ENCODE results near the gene DAZAP1. TPM values are rescaled to one million over a fixed set of nuclear protein-coding genes. Genes with fewer than 3 reads are reported as not detected.

Gene DAZAP1
- total and polyA plus RNA-seq, 2 of the 4 experiments (the other 2 are of a cell fraction) = 22.0 to 62.8 TPM

DNA sequence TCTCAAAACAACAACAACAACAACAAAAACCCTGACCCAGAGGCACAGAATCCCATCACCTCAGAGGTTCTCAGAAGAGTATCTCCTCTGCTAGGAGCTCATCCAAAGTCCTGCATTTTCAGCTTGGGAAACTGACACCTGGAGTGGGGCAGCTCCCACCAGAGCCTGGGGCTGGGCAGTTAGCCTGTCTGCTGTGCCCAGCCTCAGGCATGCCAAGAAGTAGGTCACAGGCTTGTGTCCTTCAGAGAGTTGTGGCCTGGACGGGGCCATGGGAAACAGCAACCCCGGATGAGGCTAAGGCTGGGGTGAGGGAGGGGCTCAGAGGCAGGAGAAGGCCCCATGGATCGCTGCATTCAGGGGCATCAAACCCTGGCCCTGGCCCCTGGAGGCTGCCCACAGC is 21.6 kb upstream of the DAZAP1 start:
- POLR2A ChIA-PET (ENCODE audit: unreplicated experiment) = no interaction called here
- CTCF ChIA-PET = no interaction called here
- H2AK5ac ChIP-seq (ENCODE audit: low read depth, low read length) = no peak overlapping the region
- H2AFZ ChIP-seq (replicated peaks; ENCODE audit: low read length, poor library complexity) = no peak overlapping the region
- H3K9me1 ChIP-seq (ENCODE audit: insufficient read depth, low read length) = peaks cover 4% of the 10 kb centered on the region; the same call in 1 of the 2 replicates
- H4K5ac ChIP-seq (ENCODE audit: low read depth, low read length) = no peak overlapping the region
- no peaks in the 10 kb centered on the region for H3K9me3 ChIP-seq (ENCODE audit: control insufficient read depth, insufficient read depth, low read length)
- H3K4ac ChIP-seq (ENCODE audit: low read depth, low read length) = no peak overlapping the region
- TF ChIP-seq POLR2A (IDR thresholded peaks at IDR 0.05; ENCODE audit: low read depth, low read length) = no peak
- no peak for TF ChIP-seq MAFK (IDR thresholded peaks at IDR 0.05; ENCODE audit: low read depth, low read length)
- no peak for TF ChIP-seq USF2 (IDR thresholded peaks at IDR 0.05; ENCODE audit: low read depth, low read length)
- TF ChIP-seq, protein P1, sequence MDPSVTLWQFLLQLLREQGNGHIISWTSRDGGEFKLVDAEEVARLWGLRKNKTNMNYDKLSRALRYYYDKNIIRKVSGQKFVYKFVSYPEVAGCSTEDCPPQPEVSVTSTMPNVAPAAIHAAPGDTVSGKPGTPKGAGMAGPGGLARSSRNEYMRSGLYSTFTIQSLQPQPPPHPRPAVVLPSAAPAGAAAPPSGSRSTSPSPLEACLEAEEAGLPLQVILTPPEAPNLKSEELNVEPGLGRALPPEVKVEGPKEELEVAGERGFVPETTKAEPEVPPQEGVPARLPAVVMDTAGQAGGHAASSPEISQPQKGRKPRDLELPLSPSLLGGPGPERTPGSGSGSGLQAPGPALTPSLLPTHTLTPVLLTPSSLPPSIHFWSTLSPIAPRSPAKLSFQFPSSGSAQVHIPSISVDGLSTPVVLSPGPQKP (IDR thresholded peaks at IDR 0.05; ENCODE audit: borderline replicate concordance, low read depth, low read length) = no peak
- TF ChIP-seq CEBPB (IDR thresholded peaks at IDR 0.05; ENCODE audit: low read depth, low read length) = no peak
- H3K9ac ChIP-seq (ENCODE audit: low read depth, low read length) = no peak overlapping the region
- H2AK9ac ChIP-seq (replicated peaks; ENCODE audit: low read depth, low read length, poor library complexity) = peak overlapping the region; percentile 37
- H2BK15ac ChIP-seq (ENCODE audit: low read depth, low read length) = no peak overlapping the region
- H3K4me1 ChIP-seq (ENCODE audit: control insufficient read depth, insufficient read depth, low read length) = no peaks in the 10 kb centered on the region
- no peak overlapping the region for H4K91ac ChIP-seq (ENCODE audit: insufficient read depth, low read depth, low read length)
- intact Hi-C loops (cut with micrococcal nuclease) (no loop called here), dilution Hi-C loops (cut with HindIII; ENCODE audit: low sequenced_read_pairs, unreplicated experiment) (no loop called here), in situ Hi-C loops (cut with MboI; ENCODE audit: low sequenced_read_pairs) (no loop called here)
- BruUV-seq (replicated peaks) = no TSS peak
- H3K27ac ChIP-seq (ENCODE audit: insufficient read depth, low read length) = no peak overlapping the region
- H2BK120ac ChIP-seq (ENCODE audit: low read depth, low read length) = no peak overlapping the region
- no peak overlapping the region for H3K23ac ChIP-seq (ENCODE audit: low read depth, low read length)
- no peak overlapping the region for H3K14ac ChIP-seq (replicated peaks; ENCODE audit: low read depth, low read length)
- H4K8ac ChIP-seq (ENCODE audit: low read depth in 2 of 2, low read length in 2 of 2) = no peak overlapping the region
- no peak overlapping the region for H3K4me3 ChIP-seq (ENCODE audit: insufficient read depth, low read depth, low read length)
- H3K36me3 ChIP-seq (ENCODE audit: control insufficient read depth, insufficient read depth, low read length) = peaks cover 13% of the 10 kb centered on the region
- DNase-seq = no peak
- H3K56ac ChIP-seq (ENCODE audit: extremely low read depth, insufficient read depth, low read length) = no peak overlapping the region
- peaks cover 9 to 47% of the 10 kb centered on the region in 2 experiments; a peak in 3 of 4 replicates for H3K79me1 ChIP-seq (ENCODE audit: low read depth in 1 of 2, low read length in 2 of 2)
- no peak for ATAC-seq (ENCODE audit: low read depth)
- no CpG with 5 or more reads among the region's 3 CpGs for WGBS, 2 experiments (ENCODE audit: extremely low coverage in 2 of 2, insufficient read length in 1 of 2)
- peaks cover 9% of the 10 kb centered on the region for H4K20me1 ChIP-seq (ENCODE audit: insufficient read depth, low read length)
- no peak overlapping the region for H2BK20ac ChIP-seq (ENCODE audit: low read depth, low read length)
- H2BK5ac ChIP-seq (ENCODE audit: low read depth, low read length, poor library complexity, severe bottlenecking) = no peak overlapping the region
- no peak overlapping the region for H3K4me2 ChIP-seq (ENCODE audit: low read depth, low read length)
- H3K27me3 ChIP-seq (ENCODE audit: control insufficient read depth, insufficient read depth, low read length) = no peaks in the 10 kb centered on the region
- H3K18ac ChIP-seq (ENCODE audit: low read depth, low read length) = no peak overlapping the region
